ENCODE data around the gene NELL2.

- TF ChIP-seq CTCF (IDR thresholded peaks at IDR 0.05) (no peak), POLR2A (IDR thresholded peaks at IDR 0.05) (no peak), POLR2AphosphoS5 (IDR thresholded peaks at IDR 0.05) (no peak), EP300 (IDR thresholded peaks at IDR 0.05) (no peak)
Measured at GRCh38 chr12:44709166-44709565, 166.9 kb downstream of the NELL2 start.

Data from stomach (tissue), 4 donors.